T follicular helper cell (primary cell): ENCODE measurements around the gene DGCR2.
"Not testable (repeated sequence)": the region's sequence is repeated elsewhere in the genome, so short reads cannot be mapped to it uniquely, and the experiment has no call there.

Experiments
- DNase-seq: peaks from one replicate; pipeline ENCODE4 v3.0.0-alpha.2; 2020; ENCODE audit warnings: low read depth

DGCR2 gene

DNA sequence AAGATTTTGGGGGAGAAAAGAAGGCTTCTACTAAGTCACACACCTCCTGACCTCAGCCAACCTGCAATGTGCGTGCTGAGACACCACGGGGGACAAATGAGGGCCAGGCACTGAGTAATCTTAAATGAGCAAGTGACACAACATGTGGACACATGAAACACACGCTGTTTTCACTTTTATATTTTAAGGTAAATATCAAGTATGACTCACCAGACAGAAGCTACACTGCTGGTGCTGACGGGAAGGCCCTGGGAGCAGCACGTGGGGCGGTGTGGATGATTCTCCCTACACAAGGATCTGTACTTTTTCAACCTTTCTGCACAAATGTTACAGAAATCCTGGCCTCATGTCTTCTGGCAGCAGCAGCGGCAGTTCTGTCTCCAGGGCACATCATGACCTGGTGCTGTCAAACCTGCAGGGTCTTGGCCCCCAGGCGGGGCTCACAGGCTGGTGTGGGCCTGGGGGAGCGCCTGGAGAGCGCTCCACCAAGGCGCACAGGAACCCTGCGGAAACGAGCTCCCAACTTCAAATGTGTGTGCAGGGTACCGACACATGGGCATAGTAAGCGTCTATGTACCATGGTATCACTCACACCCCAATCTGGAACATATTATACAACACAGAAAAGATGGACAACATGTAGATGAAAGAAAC, 61.7 kb downstream of the DGCR2 start:
- DNase-seq, result no peak

DNA sequence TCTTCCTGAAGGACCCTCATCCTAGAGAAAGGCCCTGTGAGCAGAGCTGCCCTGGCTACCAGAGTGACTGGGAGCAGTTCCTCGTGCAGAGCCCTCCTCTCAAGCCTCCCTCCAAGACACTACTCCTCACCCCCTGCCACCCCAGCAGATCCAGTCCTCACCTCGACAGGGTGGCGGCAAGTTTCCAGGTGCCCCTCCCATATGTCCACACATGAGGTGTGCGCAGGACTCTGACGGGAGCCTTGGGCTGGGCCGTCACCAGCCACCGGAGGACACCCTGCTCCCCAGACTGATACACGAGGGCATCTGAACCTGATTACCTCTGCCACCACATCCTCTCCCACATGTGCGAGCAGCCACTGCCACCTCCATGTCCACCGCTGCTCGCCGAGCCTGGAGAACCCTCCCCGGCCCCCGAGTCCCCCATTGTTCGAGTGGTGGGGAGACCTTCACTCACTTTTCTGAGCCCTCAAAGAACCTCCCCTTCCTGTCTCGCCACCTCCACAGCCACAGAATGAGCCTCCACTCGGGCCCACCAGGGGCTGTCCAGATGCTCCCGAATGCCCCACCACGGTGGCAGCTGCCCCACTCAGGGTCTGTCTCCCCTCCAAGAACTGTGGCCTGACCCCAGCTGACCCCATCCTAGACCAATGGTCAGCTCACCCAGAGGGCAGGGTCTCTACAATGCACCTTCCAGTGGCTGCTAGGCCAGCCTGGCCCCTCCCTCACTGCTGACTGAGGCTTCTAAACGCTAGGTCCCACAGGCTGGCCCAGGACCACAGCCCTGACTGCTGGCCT, 62.5 kb downstream of the DGCR2 start:
- no peak for DNase-seq

DNA sequence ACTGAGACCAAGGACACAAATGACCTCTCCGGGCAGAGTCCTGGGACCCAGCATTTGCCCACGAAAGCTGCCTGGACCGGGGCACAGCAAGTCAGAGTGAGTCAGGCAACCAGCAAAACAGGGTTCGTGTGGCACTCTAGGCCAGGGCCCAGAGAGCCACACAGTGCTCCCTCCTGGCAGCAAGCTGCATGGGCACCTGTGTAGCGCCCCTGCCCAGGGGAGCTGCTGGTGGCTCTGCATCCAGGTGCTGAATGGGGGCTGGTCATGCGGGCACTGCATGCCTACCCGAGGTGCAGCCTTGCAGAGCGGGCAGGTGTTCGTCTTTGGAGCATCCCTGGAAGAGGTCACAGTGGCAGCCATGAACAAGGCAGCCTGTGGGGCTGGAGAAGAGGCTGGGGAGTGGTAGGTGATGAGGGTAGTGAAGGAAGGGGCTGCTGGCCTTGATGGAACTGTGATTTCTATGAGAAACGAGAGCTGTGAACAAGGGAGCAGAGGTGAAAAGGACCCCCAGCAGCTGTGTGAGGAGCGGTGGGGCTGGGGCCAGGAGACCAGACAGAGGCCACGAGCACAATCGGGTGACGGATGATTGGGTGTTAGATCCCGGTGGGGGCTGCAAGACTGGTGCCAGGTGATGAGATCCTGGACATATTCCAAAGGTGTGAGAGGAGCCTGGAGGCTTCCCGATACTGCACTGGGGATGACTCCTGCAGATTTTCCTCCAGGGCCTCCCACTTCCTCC, 63.3 kb downstream of the DGCR2 start:
- no peak for DNase-seq

DNA sequence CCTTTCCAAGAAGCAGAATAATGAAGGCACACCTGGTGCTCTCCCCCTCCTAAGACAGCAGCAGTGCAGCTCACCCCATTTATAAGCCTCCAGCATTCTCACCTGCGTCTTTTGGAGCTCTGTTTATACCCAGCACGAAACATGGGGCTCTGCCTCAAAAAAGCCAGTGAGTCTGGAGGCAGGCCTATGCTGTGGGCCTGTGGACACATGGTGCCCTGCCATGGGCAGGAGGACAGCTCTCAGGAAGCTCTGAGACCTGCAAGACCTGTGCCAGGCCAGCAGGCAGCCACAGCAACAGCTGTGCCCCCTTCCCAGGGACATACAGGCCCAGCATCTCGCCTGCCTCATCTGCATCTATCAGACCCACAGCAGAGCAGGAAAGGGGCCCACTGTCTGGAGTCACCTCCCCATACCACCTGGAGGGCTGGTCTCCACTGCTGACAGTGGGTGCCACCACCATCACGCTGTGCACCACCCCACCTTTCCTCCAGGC, 64.2 kb downstream of the DGCR2 start:
- no peak for DNase-seq

DNA sequence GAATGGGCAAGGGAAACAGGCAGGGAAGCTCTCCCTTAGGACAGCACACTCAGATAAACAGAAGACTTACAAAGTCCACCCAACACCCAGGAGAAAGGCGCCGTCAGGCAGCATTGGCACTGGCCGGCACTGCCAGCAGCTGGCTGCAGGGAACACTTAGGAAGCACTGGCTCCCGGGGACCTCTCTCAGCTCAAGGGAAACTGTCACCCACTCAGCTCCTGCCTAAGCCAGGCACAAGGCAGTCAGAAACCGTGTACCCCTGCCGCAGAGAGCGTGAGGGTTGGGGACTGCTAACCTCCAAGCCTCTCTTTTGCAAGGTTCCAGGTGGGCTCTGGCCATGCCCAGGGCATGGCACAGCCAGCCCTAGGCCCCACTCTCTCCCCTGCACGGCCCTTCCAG, 64.7 kb downstream of the DGCR2 start:
- DNase-seq, result no peak

DNA sequence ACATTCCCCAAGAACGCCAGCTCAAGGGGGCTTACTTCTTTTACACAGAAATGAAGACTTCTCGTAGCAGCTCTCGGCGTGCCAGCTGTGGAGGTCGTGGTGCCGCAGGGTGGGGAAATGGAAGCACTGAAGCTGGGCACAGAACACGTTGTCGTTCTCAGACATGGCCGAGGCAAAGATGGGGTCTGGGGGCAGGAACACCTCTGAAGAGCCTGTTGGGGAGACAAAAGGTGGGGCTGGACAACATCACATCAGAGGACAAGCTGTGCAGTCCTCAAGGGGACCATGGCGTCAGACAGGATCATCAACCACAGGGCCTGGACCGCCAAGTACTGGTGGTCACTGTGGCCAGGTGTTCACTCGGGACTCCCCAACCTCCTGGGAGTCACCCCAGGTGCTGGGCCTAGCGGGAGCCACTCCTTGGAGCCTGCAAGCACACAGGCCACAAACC, 65.2 kb downstream of the DGCR2 start:
- no peak for DNase-seq

DNA sequence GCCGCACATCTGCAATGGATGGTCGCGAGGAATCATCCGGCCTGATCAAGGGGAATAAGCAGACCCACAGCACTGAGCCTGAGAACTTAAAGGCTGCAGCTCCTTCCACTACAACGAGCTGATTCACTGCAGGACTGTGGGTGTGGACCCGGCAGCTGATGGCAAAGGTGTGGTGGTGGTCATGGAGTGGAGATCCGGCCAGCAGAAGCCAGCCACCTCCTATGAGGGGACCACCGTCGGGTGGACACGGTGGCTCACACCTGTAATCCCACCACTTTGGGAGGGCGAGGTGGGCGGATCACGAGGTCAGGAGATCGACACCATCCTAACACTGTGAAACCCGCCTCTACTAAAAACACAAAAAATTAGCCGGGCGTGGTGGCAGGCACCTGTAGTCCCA, 66.4 kb downstream of the DGCR2 start:
- DNase-seq, result no peak

DNA sequence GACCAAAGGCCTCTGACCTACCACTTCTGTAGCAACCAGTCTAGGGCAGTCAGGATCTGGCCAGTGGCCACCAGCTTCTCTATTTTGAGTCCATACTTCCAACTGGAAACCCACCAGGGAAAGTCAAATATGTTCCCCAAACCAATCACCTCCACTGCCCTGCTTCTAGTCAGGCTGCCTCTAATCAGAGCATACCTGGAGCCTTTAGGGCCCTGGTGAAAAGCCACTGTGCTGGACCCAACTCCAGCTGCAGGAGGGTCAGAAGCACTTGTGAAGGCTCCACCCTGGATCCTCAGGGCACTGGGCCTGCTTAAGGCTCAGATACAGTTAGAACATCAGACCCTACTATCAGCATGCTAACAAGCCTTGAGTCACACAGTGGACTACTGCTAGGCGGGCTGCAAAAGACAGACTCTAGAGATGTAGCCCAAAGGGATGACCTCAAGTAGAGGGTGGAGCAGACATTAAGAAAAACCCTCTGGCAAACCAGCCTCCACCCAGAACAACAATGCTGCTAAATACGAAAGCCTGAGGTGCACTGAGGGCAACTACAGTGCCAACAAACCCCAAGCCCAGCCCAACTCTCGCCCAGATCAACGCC, 69.2 kb downstream of the DGCR2 start:
- DNase-seq, result no peak

DNA sequence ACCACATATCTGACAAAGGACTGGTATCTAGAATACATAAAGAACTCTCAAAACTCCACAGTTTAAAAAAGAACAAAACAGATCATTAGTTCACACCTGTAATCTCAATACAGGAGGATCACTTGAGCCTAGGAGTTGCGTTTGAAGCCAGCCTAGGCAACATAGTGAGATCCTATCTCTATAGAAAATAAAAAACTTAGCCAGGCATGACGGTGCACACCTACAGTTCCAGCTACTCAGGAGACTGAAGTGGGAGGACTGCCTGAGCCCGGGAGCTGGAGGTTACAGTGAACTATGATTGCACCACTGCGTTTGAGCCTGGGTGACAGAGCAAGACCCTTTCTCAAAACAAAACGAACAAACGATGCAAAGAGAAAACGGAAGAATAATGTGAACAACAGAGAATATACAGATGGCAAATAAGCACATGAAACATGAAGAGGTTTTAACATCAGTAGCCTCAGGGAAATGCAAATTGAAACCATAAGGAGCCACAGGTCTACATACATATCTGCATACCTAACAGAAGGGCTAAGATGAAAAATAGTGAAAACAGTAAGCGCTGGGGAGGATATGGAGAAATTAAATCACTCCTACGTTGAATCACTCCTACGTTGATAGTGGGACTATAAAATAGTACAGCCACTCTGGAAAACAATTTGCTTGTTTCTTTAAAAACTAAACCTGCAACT, 70.7 kb downstream of the DGCR2 start:
- no peak for DNase-seq

DNA sequence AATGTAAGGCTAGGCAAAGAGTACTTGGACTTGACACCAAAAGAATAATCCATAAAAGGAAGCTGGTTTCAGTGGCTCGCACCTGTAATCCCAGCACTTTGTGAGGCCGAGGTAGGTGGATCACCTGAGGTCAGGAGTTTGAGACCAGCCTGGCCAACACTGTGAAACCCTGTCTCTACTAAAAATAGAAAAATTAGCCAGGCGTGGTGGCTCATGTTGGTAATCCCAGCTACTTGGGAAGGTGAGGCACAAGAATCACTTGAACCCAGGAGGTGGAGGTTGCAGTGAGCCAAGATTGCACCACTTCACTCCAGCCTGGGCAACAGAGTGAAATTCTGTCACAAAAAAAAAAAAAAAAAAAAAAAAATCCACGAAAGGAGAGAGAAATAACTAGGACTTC, 71.4 kb downstream of the DGCR2 start:
- not testable (repeated sequence) for DNase-seq

DNA sequence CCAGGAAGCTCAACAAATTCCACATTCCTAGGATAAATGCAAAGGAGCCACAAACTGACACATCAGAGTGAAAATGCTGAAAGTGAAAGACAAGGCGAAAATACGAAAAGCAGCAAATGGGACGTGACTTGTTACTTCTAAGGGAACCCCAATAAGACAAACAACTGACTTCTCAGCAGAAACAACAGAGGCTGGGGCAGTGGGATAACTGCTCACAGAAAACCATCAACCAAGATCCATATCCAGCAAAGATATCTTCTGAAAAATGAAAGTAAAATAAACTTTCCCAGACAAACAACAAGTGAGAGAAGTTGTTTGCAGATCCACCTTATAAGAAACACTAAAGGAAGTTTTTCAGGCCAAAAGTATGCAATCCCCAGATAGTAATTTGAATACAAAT, 72.1 kb downstream of the DGCR2 start:
- DNase-seq, result no peak

DNA sequence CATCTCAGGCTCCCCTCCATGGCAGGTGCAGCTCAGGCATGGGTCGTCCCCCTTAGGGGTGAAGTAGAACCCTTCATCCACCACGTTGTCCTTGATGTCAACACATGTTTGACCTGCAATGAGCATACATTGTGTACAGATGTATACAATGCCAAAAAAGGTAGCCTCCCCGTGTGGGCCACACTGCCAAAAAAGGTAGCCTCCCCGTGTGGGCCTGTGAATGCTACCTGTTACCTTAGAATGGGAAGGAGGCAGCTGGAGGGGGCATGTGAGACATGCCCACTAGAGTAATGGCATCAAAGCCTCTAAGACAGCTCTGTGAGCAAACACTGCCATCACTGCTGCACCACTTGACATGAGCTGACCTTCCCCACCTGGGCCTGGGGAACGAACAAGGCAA, 73.7 kb downstream of the DGCR2 start:
- no peak for DNase-seq

DNA sequence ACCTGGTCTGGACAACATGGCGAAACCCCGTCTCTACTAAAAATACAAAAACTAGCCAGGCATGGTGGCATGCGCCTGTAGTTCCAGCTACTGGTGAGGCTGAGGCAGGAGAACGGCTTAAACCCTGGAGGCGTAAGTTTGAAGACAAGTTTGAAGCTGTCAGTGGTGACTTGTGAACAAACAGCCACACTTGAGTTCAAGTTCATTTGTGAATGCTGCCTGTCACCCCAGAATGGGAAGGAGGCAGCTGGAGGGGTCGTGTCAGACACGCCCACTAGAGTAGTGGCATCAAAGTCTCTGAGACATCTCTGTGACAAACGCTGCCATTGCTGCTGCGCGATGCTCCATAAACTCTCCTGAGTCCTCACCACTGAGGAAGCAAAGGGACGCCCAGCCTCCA, 74.2 kb downstream of the DGCR2 start:
- no peak for DNase-seq

DNA sequence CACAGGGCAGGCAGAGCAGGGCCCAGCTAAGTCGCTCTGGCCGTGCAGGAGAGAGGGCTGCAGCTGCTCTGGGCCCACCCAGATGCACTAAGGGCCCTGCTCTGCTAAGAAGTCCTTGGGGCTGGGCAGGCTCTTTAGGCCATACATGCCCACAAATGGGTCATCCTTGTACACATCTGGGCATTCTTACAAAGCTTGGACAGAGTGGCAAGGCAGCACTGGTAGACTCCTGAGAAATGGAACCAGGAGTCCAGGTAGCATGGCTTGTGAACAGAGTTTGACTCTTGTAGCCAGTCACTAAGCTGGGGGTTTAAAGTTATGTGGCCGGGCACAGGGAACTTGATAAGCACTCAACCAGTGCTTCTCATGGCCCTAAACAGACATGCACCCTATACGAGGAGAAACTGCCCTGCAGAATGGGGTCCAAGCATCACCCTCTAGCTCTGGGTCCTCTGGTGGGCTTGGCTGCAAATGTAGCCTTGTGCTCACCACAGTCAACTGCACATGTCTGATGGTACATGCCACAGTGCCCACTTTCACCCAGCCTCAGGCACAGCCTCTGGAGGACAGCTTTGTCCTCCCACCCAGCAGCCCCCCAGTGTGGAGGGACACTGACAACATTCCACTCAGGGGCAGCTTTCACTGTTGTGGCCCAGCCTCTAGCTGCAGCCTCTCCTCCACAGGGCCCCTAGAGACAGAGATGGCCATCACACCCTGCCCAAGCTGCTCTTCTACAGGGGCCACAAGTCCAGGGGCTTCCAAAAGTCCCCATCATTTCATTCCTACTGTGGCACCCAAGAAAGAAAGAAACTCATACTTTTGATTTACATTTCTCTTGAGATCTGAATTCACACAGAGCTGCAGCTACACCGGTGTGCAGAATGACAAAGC, 75.2 kb downstream of the DGCR2 start:
- no peak for DNase-seq

DNA sequence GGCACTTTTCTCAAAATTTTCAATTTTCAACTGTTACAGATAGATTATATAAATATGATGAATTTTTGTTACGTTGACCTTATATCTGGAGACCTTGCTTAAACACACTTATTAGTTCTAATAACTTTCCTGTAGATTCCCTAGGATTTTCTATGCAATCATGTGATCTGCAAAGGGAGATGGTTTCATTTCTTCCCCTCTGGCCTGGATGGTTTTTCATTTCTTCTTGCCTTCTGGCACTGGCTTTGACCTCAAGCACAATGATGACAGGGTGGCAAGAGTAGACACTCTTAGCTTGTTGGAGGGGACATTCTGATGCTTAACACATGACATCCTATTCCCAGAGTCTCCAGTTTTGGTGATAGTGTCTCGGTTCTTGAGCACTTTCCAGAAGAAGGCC, 75.9 kb downstream of the DGCR2 start:
- DNase-seq, result no peak

DNA sequence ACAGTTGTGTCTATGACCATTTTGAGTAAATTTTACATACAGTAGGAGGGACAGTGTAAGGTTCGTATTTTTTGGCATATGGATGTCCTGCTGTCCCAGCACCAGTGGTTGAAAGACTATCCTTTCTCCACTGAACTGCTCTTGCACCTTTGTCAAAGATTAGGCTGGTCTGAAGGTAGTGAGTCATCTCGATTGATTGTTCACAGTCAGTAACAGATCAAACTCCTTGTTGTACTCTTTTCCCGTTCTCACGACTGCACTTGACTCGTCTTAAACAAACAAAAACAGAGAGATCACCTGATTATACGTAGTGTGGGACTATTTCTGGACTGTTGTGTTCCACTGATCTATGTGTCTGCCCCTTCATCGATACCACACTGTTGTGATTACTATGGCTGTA, 77.1 kb downstream of the DGCR2 start:
- no peak for DNase-seq

DNA sequence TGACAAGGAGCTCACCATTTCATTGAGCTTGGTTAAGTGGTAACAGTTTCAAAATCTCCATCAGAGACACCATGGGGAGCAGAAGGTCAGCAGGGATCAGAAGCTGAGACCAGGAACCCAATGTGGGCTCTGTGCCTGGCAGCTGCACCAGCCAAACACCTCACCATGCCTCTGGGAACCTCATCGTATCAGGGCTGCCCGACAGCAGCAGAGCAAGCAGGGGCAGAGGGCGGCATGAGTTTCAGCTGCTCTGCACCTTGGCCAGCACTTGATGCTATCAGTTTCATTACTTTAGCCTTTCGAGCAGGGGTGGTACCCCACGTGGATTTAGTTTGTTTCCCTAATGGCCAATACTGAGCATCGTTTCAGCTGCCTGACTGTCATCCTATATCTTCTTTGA, 77.8 kb downstream of the DGCR2 start:
- DNase-seq, result no peak

DNA sequence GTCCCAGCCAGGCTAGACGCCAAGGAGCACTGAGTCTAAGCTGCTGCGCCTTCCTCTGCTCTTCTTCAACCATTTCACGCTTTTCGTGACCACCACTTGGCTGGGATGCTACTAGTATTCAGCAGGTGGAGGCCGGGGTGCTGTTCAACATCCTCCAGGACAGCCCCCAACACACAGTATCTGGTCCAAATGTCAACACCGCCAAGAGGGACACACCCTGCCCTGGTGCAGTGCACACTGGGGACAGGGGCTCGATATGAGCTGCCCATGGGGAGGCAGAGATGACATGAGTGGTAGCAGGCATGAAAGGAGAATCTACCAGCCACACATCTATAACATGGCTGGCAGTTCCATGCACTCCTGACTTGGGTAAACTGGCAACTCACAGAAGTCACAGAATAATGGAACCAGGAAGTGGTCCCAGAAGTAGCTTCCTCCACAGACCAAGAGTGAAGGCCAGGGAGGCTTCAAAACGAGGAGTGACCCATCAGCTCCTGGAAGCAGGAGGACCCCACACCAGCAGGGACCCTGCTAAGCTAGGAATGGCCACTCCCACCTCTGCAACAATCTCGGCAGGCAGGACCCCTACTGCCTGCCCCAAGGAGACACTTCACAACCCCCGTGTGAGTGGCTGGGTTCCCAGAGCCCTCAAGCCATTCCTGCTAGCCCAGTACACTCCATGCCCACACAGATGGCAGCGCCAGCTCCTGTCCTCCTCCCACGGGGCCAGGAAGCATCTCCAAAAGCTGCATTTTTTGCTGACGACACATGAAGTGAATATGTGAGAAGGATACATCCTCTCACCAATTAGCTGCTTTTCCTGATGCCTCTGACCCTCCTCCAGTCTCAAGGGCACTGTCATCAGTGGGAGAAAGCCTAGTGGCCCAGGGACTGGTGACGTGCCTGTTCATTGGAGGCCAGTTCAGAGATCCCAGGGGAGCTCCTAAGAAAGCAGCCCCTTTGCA, 78.8 kb downstream of the DGCR2 start:
- DNase-seq, result no peak

DNA sequence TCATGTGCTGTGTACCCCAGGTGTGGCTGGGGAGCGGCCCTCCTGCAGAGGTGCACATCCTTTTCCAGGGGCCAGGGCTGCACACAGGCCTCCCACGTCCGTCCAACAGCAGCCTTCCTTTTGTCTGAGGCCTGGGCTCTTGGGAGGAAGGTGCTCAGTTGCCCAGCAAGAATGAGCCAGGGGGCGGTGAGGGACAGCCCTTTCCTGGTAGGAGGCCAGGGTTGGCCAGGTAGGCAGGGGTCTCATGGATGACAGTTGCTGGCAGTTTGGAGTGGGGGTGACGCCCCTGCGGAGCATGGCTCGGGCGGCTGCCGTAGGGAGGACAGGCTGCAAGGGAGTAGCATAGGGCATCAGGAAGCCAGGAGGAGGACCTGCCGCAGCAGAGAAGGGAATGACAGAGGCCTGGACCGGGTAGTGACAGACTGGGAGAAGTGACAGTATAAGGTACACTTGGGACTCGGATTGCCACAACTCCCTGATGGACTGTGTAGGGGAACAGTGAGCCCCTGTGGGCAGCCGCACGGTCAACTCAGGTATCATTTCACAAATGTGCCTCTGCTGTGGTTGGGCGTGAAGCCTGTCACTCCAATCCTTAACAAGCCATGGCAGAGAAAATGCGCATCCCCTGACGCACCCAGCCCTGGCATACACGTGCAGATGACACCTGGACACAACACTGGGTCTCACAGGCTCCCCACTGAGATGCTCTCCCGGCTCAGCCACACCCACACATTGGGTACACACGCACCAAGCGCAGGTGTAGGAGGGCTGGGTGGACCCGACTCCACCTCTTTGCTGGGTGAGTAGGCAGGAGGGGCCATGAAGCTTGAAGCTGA, 79.7 kb downstream of the DGCR2 start:
- DNase-seq, result no peak
